GM21576 (cell line): ENCODE results near the gene RBPJL.
"Not testable (repeated sequence)": the region's sequence is repeated elsewhere in the genome, so short reads cannot be mapped to it uniquely, and the experiment has no call there.

Experiments used
- ATAC-seq: cut with Tn5 transposase; IDR thresholded peaks from one replicate; pipeline ENCODE4 v1.9.1; 2021; ENCODE audit warnings: mild to moderate bottlenecking, moderate library complexity; ENCODE audit not compliant: unreplicated experiment

RBPJL gene

GRCh38 chr20:45341579-45341938 lies 34.9 kb downstream of the RBPJL start:
- no peak for ATAC-seq

- ATAC-seq: no peak
Observed at GRCh38 chr20:45341939-45342854, 35.6 kb downstream of the RBPJL start.

- no peak for ATAC-seq
Observed at GRCh38 chr20:45342855-45343531, 36.4 kb downstream of the RBPJL start.

- ATAC-seq: no peak
Observed at GRCh38 chr20:45343532-45344167, 37.0 kb downstream of the RBPJL start.

- ATAC-seq: no peak
Observed at GRCh38 chr20:45344168-45344860, 37.7 kb downstream of the RBPJL start.

GRCh38 chr20:45345104-45345936 lies 38.7 kb downstream of the RBPJL start:
- no peak for ATAC-seq

GRCh38 chr20:45346291-45346718 lies 39.7 kb downstream of the RBPJL start:
- ATAC-seq: no peak

- no peak for ATAC-seq
Observed at GRCh38 chr20:45346851-45347250, 40.2 kb downstream of the RBPJL start.

- ATAC-seq: no peak
Observed at GRCh38 chr20:45347297-45347935, 40.8 kb downstream of the RBPJL start.

GRCh38 chr20:45347936-45348778 lies 41.5 kb downstream of the RBPJL start, which contains the start of gene SDC4:
Gene SDC4, minus strand, starts transcription at chr20:45348424. Its CDS starts 40 bp downstream, at chr20:45348384.
- no peak for ATAC-seq

GRCh38 chr20:45350217-45350616 lies 43.6 kb downstream of the RBPJL start:
- ATAC-seq: no peak

- ATAC-seq: not testable (repeated sequence)
Observed at GRCh38 chr20:45350795-45351194, 44.2 kb downstream of the RBPJL start.

- ATAC-seq: no peak
Observed at GRCh38 chr20:45352729-45353128, 46.1 kb downstream of the RBPJL start.

GRCh38 chr20:45353746-45354145 lies 47.1 kb downstream of the RBPJL start:
- ATAC-seq: no peak

- ATAC-seq: no peak
Observed at GRCh38 chr20:45354423-45355208, 48.0 kb downstream of the RBPJL start.

- ATAC-seq: no peak
Observed at GRCh38 chr20:45355209-45356084, 48.8 kb downstream of the RBPJL start.
